ENCODE results near the gene ENO2.

DNA sequence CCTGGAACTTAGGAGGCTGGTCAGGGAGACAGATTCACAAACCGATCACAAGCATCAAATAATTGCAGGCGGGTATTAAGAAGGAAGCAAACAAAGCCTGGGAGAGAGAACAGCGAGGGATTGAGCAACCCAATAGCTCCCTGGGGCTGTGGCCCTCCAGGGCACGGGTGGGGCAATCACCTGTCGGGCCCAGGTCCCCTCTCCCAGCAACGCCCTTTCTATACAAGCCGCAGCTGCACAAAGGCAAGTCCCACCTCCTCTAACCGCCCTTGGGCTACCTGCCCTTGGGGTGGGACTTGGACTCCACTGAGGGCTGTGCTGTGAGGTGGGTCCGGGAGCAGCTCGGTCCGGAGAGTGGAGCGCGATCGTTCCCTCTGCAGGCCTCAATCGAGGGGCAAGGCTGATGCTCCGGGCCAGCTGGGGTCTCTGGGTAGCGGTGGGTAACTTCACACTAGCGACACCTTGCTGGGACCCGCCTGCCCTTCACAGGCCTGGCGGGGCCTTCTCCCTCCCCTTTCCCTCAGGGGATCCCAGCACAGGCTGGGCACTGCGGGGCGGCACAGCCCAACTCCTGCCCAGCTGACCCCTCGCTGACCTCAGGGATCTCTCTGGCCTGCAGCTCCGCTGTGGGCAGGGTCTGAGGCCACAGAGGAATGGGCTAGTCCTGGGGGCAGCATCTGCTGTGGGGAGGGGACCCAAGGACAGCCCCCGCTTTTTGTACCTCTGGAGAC, 48.1 kb downstream of the ENO2 start:
- TF ChIP-seq POLR2A (IDR thresholded peaks at IDR 0.05), result peak in 2 of 4 donors; percentile 72 to 76
- TF ChIP-seq POLR2AphosphoS5 (IDR thresholded peaks at IDR 0.05), result peak in 1 of 2 donors; percentile 33
- TF ChIP-seq, protein P1, sequence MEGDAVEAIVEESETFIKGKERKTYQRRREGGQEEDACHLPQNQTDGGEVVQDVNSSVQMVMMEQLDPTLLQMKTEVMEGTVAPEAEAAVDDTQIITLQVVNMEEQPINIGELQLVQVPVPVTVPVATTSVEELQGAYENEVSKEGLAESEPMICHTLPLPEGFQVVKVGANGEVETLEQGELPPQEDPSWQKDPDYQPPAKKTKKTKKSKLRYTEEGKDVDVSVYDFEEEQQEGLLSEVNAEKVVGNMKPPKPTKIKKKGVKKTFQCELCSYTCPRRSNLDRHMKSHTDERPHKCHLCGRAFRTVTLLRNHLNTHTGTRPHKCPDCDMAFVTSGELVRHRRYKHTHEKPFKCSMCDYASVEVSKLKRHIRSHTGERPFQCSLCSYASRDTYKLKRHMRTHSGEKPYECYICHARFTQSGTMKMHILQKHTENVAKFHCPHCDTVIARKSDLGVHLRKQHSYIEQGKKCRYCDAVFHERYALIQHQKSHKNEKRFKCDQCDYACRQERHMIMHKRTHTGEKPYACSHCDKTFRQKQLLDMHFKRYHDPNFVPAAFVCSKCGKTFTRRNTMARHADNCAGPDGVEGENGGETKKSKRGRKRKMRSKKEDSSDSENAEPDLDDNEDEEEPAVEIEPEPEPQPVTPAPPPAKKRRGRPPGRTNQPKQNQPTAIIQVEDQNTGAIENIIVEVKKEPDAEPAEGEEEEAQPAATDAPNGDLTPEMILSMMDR (IDR thresholded peaks at IDR 0.05), result no peak

All from upper lobe of left lung (tissue), 4 donors.